Measurements from ENCODE around the gene CHRNA9.
"Not testable (repeated sequence)": the region's sequence is repeated elsewhere in the genome, so short reads cannot be mapped to it uniquely, and the experiment has no call there.

Gene CHRNA9

DNA sequence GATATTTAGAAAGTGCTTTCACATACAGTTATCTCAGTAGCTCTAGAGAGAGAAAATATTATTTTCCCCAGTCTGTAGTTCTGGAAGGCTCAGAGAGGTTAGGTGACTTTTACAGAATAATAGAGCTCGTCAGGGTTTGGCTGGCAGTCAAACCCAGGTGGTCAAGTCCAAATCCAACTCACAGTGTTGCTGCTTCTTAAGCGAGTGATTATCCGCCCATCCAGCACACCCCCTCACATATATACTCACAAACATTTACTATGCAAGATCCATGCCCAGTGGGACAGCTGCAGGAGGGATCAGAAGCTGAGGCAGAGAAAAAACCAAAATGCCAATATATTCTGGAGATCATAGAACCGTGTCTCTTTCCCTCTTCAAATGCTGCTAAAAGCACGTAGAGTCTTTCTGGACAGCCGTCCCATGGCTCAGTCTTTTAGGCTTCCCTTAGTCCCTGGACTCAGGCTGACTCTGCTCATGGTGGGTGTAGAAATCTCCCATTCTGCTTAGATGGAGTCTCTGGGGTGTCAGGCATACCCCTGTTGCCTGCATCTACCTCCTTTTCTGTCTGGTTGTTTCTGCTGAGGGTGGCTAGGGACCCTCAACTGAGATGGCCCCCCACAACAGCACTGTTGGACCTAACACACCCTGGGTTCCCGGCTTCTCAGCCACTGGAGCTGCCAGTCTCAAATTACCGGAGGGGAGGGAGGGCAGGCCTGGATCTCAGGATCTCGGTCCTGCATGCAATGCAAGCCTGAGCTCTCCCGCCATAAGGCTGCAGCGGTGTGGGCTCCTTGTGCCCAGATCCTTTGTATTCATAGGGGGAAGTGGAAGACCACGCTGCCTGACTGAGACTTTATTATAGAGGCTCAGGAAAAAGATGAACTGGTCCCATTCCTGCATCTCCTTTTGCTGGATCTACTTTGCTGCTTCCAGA is at the start of gene CHRNA9:
Gene CHRNA9, plus strand, starts transcription at position 743 of the 934 bp plus-strand sequence. Its CDS starts 135 bp downstream, at position 878.
- no peak for DNase-seq

- no peak for DNase-seq
Measured at GRCh38 chr4:40285692-40286091, 49.4 kb upstream of the CHRNA9 start.

DNA sequence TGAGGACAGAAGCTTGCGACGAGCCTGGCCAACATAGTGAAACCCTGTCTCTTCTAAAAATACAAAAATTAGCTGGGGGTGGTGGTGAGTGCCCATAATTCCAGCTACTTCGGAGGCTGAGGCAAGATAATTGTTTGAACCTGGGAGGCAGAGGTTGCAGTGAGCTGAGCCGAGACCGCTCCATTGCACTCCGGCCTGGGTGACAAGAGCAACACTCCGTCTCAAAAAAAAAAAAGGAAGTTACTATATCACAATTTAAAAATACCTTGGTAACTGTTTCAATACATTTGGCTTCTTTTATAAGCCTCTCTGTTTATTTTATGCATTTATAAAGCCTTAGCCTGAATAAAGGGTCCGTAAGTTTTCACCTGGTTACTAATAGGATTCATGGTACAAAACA is 46.6 kb upstream of the CHRNA9 start:
- no peak for DNase-seq

DNA sequence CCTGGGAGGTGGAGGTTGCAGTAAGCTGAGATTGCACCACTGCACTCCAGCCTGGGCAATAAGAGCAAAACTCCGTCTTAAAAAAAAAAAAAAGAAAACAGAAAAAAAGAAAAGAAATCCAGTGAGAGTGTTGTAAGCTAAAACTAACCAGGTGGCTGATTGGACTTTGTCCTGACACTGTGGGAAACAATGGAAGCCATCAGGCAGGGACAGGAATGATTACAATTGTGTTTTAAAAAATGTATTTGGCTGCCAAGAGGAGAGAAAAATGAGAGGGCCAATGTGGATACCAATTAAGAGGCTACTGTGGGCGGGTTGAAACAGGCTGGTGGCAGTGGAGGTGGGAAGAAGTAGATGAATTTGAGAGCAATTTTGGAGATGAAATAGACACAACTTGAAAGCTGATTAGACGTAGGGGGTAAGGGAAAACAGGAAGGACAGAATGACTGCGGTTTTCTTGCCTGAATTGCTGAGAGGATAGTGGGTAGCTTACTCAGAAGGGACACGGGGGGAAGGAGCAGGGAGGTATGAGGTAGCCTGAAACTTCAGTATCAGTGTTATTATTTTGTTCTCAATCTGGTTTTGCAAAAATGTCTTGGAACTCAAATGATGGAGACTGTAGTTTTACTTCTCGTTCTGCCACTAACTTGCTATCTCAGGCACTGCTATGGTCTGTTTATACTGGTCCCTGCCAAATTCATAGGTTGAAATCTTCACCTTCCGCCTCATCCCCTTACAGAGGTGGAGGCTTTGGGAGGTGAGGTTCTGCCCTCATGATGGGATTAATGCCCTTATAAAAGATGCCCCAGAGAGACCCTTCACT is 45.6 kb upstream of the CHRNA9 start:
- peak; percentile 7 for DNase-seq

- not testable (repeated sequence) for DNase-seq
Measured at GRCh38 chr4:40290611-40291186, 44.4 kb upstream of the CHRNA9 start.

GRCh38 chr4:40292313-40292759 is 42.8 kb upstream of the CHRNA9 start:
- DNase-seq = no peak

GRCh38 chr4:40294339-40294738 is 40.8 kb upstream of the CHRNA9 start:
- DNase-seq = no peak

- not testable (repeated sequence) for DNase-seq
Measured at GRCh38 chr4:40295030-40295429, 40.1 kb upstream of the CHRNA9 start.

DNA sequence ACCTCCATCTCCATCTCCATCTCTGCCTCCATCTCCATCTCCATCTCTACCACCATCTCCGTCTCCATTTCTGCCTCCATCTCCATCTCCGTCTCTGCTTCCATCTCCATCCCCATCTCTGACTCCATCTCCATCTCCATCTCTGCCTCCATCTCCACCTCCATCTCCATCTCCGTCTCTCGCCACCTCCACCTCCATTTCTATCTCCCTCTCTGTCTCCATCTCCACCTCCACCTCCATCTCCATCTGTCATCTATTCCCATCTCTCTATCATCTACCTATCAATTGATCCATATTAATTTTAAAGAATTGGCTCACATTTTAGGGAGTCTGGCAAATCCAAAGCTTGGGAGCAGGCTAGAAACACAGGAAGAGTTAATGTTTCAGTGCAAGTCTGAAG is 39.6 kb upstream of the CHRNA9 start:
- DNase-seq = no peak

DNA sequence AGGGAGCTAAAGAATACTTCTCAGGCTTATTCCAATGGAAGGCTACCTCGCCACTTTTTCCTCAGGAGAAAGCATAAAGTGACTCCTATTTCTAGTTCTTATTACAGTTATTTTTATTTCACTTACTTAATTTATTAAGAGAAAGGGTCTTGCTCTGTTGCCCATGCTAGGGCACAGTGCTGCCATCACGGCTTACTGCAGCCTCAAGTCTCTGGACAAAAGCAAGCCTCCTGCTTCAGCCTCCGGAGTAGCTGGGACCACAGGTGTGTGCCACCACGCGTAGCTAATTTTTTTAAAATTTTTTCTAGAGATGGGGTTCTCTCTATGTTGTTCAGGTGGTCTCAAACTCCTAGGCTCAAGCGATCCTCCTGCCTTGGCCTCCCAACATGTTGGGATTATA is 36.0 kb upstream of the CHRNA9 start:
- DNase-seq = no peak

- no peak for DNase-seq
Measured at GRCh38 chr4:40299811-40300292, 35.3 kb upstream of the CHRNA9 start.

GRCh38 chr4:40300371-40301162 is 34.6 kb upstream of the CHRNA9 start:
- no peak for DNase-seq

DNA sequence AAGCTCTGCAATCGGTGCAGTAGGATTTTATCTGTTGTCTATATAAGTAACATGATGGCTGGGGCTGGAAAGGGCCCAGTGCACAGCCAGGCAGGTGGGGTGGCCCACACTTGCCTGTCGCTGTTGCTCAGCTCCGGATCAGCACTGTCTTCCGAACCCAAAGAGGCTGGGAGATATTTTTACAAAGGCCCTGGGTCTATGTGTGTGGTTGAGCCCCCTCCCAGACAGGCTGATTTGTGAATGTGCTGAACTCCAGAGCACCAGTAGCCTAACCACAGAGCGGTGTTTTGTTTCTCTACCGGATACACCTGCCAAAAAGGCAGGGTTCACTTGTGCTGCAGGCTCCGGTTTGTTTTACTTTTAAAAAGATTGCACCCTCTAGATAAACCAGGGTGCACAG is 33.5 kb upstream of the CHRNA9 start:
- no peak for DNase-seq

DNA sequence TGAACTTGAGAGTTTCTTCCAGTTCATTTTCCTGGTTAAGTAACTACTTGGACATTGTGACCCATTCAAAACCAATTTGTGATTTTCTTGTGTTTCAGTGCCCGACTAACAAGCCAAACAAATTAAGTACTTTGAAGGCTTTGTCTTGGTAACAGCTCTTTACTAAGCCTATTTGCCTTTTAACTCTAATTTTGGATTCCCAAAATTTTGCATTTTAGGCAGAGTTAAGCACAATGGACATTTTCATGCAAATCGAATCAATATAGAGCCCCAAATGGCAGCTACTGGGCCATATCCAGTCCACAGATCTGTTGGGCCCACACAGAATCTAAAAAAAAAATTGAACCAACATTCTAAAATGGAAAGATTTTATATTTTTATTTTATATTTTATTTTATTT is 31.4 kb upstream of the CHRNA9 start:
- no peak for DNase-seq

DNA sequence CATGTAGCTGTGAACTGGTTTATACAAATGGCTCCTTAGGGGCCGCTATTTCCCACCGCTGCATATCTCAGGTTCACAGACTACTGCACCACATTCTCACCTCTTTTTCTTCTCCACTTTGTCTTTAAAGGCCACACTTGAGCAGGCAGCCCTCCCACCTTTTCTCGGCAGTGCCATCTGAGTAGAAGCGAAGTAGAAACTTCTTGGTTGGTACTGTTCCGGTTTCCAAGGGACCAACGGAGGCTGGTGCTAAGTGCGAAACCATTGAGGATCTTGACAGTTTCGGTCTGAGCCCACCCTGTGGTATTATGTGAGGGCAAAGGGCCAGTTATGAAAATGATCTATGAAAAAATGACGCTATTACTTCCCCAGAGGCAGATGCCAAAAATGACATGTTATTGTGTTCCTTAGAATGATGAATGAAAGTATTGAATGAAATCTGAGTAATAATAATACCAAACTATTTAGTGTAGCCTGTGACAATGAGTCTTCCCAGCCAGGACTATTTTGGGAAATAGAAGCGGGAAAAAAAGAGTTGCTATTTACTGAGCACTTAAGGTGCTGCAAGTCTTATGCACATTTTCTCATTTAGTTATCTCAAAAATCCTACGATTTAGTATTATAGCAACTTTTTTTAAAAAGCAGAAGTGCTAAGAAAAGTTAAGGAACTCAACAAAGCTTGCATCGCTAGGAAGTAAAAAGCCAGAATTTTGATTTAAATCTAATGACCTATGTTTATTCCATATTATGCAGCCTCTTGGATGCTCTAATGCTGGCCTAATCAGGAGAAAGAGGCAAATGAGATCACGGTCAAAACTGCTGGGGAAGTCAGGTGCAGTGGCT is 29.6 kb upstream of the CHRNA9 start:
- no peak for DNase-seq

- DNase-seq = no peak
Measured at GRCh38 chr4:40306226-40306625, 28.9 kb upstream of the CHRNA9 start.

GRCh38 chr4:40306976-40307375 is 28.2 kb upstream of the CHRNA9 start:
- DNase-seq = no peak

GRCh38 chr4:40307627-40308497 is 27.3 kb upstream of the CHRNA9 start:
- no peak for DNase-seq

DNA sequence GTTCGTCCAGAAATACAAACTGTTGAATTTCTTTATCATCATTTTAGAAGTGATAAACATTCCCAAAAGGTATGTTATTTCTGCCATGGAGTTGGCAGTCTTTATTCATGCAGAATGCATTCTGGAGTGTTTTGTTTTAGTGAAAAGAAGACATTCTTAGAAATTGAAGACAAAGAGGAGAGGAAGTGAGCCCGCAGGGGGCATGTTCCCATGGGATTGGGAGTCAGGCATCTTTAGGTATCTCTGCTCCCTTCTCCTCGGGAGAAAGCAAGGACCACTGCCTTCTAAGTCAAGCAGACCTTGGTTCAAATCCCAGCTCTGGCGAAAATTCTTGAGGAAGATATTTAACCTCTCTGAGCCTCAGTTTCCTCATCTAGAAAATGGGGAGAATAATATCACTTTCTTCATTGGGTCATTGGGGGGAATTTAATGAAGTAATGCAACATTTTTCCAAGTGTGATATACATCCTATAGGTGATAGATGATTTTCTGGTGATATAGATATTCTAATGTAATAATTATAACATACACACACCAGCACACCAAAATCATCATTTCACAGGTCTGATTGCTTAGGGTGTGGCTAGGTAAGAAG is 26.5 kb upstream of the CHRNA9 start:
- DNase-seq = no peak

- DNase-seq = no peak
Measured at GRCh38 chr4:40309250-40309774, 25.8 kb upstream of the CHRNA9 start.

All from DMS79 treated with DMSO at 0.1 percent for 48 hours (cell line).